OCI-LY7 (cell line): ENCODE results near the gene SLC38A5.

Experiments
- EZH2phosphoT487 ChIP-seq: fragments of 200-600 bp; sonication (generic); IDR thresholded peaks from 2 replicates; pipeline ENCODE4 v1.6.1; 2018; ENCODE audit warnings: low read depth, borderline replicate concordance, mild to moderate bottlenecking, mixed run types, antibody characterized with exemption, low read length, moderate library complexity, mixed read lengths
- TF ChIP-seq, protein P1 (sequence below): fragments of 200-600 bp; sonication (generic); conservative IDR thresholded peaks from 2 replicates; pipeline ENCODE4 v1.5.1; 2014; ENCODE audit warnings: mild to moderate bottlenecking, antibody characterized with exemption, low read length, moderate library complexity, mixed read lengths

DNA sequence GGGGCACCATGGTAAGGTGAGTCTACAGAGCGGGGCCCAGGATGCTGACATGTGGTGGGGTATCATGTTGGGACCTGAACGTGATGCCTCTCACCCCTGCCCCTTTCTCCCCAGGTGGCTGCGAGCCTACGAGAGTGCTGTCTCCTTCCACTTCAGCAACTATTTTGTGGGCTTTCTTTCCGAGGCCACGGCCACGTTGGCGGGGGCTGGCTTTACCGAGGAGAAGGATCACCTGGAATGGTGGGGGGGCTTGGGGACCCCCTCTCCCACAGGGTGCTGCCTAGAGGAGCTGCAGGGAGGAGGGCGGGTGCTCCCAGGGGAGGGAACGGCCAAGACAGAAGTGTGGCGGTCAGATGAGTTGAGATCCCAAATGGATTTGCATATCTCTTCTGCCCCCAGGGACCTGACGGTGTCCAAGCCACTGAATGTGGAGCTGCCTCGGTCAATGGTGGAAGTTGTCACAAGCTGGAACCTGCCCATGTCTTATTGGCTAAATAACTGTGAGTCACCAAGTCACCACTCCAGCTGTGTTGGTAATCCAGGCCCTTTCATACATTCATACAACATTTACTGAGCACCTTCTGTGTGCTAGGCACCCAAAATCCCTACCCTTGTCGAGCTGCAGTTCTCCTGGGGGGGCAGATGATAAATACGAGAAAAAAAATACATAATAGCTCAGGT lies 44.2 kb upstream of the SLC38A5 start:
- TF ChIP-seq, protein P1, sequence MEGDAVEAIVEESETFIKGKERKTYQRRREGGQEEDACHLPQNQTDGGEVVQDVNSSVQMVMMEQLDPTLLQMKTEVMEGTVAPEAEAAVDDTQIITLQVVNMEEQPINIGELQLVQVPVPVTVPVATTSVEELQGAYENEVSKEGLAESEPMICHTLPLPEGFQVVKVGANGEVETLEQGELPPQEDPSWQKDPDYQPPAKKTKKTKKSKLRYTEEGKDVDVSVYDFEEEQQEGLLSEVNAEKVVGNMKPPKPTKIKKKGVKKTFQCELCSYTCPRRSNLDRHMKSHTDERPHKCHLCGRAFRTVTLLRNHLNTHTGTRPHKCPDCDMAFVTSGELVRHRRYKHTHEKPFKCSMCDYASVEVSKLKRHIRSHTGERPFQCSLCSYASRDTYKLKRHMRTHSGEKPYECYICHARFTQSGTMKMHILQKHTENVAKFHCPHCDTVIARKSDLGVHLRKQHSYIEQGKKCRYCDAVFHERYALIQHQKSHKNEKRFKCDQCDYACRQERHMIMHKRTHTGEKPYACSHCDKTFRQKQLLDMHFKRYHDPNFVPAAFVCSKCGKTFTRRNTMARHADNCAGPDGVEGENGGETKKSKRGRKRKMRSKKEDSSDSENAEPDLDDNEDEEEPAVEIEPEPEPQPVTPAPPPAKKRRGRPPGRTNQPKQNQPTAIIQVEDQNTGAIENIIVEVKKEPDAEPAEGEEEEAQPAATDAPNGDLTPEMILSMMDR: no peak
- TF ChIP-seq EZH2phosphoT487: no peak
